Tibial artery (tissue), 4 donors: ENCODE results near the gene COL20A1.

Experiments used
- DNase-seq, 2 donors: peaks; one replicate each; pipeline ENCODE4 v3.0.0-alpha.2; 2019
- H3K27ac ChIP-seq, 2 donors: fragments of 200-600 bp; sonication (generic) in 1 of 2; 1 replicate in 1 of 2; 2 replicates in 1 of 2; pipeline ENCODE4 v1.5.1; 2018 to 2019; ENCODE audit warnings: mild to moderate bottlenecking in 1 of 2
- H3K27me3 ChIP-seq, 2 donors: fragments of 200-600 bp; sonication (generic) in 1 of 2; one replicate each; pipeline versions ENCODE4 v1.5.1 to v1.6.0; 2016 to 2019
- H3K36me3 ChIP-seq, 3 donors: fragments of 200-600 bp; sonication (generic) in 2 of 3; one replicate each; pipeline ENCODE4 v1.5.1; 2016 to 2019; ENCODE audit warnings: mild to moderate bottlenecking in 2 of 3
- H3K4me1 ChIP-seq, 4 donors: fragments of 200-600 bp; sonication (generic) in 2 of 4; 1 replicate in 3 of 4; 2 replicates in 1 of 4; pipeline ENCODE4 v1.5.1; 2016 to 2019
- H3K4me3 ChIP-seq, 2 donors: fragments of 200-600 bp; sonication (generic) in 1 of 2; 1 replicate in 1 of 2; 2 replicates in 1 of 2; pipeline ENCODE4 v1.5.1; 2018 to 2019; ENCODE audit warnings: mild to moderate bottlenecking in 2 of 2
- H3K9me3 ChIP-seq, 3 donors: fragments of 200-600 bp; sonication (generic) in 1 of 3; one replicate each; pipeline ENCODE4 v1.5.1; 2016 to 2019
- CTCF ChIP-seq, 2 experiments: fragments of 200-600 bp in 1 of 2; fragments of 450-650 bp in 1 of 2; IDR thresholded peaks; one replicate each; pipeline ENCODE4 v1.5.1; 2017 to 2019; ENCODE audit warnings: antibody characterized with exemption in 2 of 2, mild to moderate bottlenecking in 1 of 2, moderate library complexity in 1 of 2
- intact Hi-C: fragments of 100-400 bp; cut with DNase I; formaldehyde crosslinking; loops from one replicate; pipeline ENCODE4 v1.15.0; 2023; ENCODE audit warnings: low total_unique reads

The COL20A1 gene

GRCh38 chr20:63297371-63297781 is 4.4 kb downstream of the COL20A1 start:
- Histone ChIP-seq H3K9me3 (peaks cover 0 to 7% (median 4%) of the 10 kb centered on the region in 3 donors), H3K27me3 (peaks cover 0 to 64% of the 10 kb centered on the region in 2 donors), H3K36me3 (no peaks in the 10 kb centered on the region), H3K4me1 (peaks cover 0 to 5% (median 0%) of the 10 kb centered on the region in 4 donors), H3K27ac (no peak overlapping the region), H3K4me3 (no peak overlapping the region)
- TF ChIP-seq CTCF (IDR thresholded peaks at IDR 0.05), result no peak
- intact Hi-C loops, result no loop called here
- DNase-seq, result no peak

GRCh38 chr20:63297796-63298572 is 5.0 kb downstream of the COL20A1 start:
- H3K27me3 ChIP-seq, result peaks cover 0 to 59% of the 10 kb centered on the region in 2 donors
- no peak for TF ChIP-seq CTCF (IDR thresholded peaks at IDR 0.05)
- peaks cover 0 to 7% (median 4%) of the 10 kb centered on the region in 3 donors for H3K9me3 ChIP-seq
- DNase-seq, result no peak
- H3K4me3 ChIP-seq, result no peak overlapping the region
- no peak overlapping the region for H3K27ac ChIP-seq
- intact Hi-C loops, result no loop called here
- no peaks in the 10 kb centered on the region for H3K36me3 ChIP-seq
- H3K4me1 ChIP-seq, result peaks cover 0 to 5% (median 0%) of the 10 kb centered on the region in 4 donors

- no peak for DNase-seq
- H3K9me3 ChIP-seq, result peaks cover 0 to 7% (median 4%) of the 10 kb centered on the region in 3 donors
- TF ChIP-seq CTCF (IDR thresholded peaks at IDR 0.05), result no peak
- intact Hi-C loops, result no loop called here
- peaks cover 0 to 5% (median 0%) of the 10 kb centered on the region in 4 donors for H3K4me1 ChIP-seq
- H3K36me3 ChIP-seq, result no peaks in the 10 kb centered on the region
- H3K4me3 ChIP-seq, result no peak overlapping the region
- no peak overlapping the region for H3K27ac ChIP-seq
- peaks cover 0 to 57% of the 10 kb centered on the region in 2 donors for H3K27me3 ChIP-seq
Measured at GRCh38 chr20:63298731-63299312, 5.8 kb downstream of the COL20A1 start.

- H3K27me3 ChIP-seq, result peaks cover 0 to 57% of the 10 kb centered on the region in 2 donors
- no peak overlapping the region for H3K4me3 ChIP-seq
- no peaks in the 10 kb centered on the region for H3K4me1 ChIP-seq
- intact Hi-C loops, result no loop called here
- no peak overlapping the region for H3K27ac ChIP-seq
- peaks cover 0 to 7% (median 4%) of the 10 kb centered on the region in 3 donors for H3K9me3 ChIP-seq
- H3K36me3 ChIP-seq, result no peaks in the 10 kb centered on the region
- no peak for DNase-seq
- TF ChIP-seq CTCF (IDR thresholded peaks at IDR 0.05), result no peak
Measured at GRCh38 chr20:63301671-63302070, 8.7 kb downstream of the COL20A1 start.

- Histone ChIP-seq H3K27me3 (peaks cover 0 to 57% of the 10 kb centered on the region in 2 donors), H3K9me3 (peaks cover 0 to 7% (median 4%) of the 10 kb centered on the region in 3 donors), H3K4me1 (no peaks in the 10 kb centered on the region), H3K36me3 (no peaks in the 10 kb centered on the region), H3K4me3 (no peak overlapping the region), H3K27ac (no peak overlapping the region)
- DNase-seq, result no peak
- no peak for TF ChIP-seq CTCF (IDR thresholded peaks at IDR 0.05)
- intact Hi-C loops, result no loop called here
Measured at GRCh38 chr20:63303095-63303666, 10.2 kb downstream of the COL20A1 start.
